Breast epithelium (tissue), 4 donors: ENCODE data around the gene TMEM14B. TPM values are rescaled to one million over a fixed set of nuclear protein-coding genes. Genes with fewer than 3 reads are reported as not detected.

Experiments used
- DNase-seq, 2 donors: peaks; one replicate each; pipeline ENCODE4 v3.0.0-alpha.2; 2019; ENCODE audit warnings: low spot score in 2 of 2
- H3K27ac ChIP-seq, 2 donors: fragments of 200-600 bp; sonication (generic) in 1 of 2; one replicate each; pipeline ENCODE4 v1.5.1; 2016 to 2019; ENCODE audit warnings: mild to moderate bottlenecking in 1 of 2
- H3K27me3 ChIP-seq, 2 donors: fragments of 200-600 bp; sonication (generic) in 1 of 2; one replicate each; pipeline versions ENCODE4 v1.5.1 to v1.6.0; 2017 to 2019; ENCODE audit warnings: control low read depth in 1 of 2, mild to moderate bottlenecking in 1 of 2
- H3K36me3 ChIP-seq: fragments of 200-600 bp; one replicate; pipeline ENCODE4 v1.5.1; 2019
- H3K4me1 ChIP-seq, 2 donors: fragments of 200-600 bp; sonication (generic); one replicate each; pipeline ENCODE4 v1.5.1; 2016 to 2019; ENCODE audit warnings: control low read depth in 1 of 2
- H3K4me3 ChIP-seq, 3 donors: fragments of 200-600 bp; sonication (generic); 1 replicate in 2 of 3; 2 replicates in 1 of 3; pipeline ENCODE4 v1.5.1; 2016 to 2019; ENCODE audit warnings: mild to moderate bottlenecking in 3 of 3, moderate library complexity in 2 of 3
- H3K9me3 ChIP-seq, 2 donors: fragments of 200-600 bp; sonication (generic) in 1 of 2; one replicate each; pipeline ENCODE4 v1.5.1; 2016 to 2019; ENCODE audit warnings: control low read depth in 1 of 2
- POLR2A ChIP-seq: fragments of 450-650 bp; IDR thresholded peaks from one replicate; pipeline ENCODE4 v1.6.1; 2016; ENCODE audit warnings: antibody characterized with exemption, mild to moderate bottlenecking, moderate library complexity
- POLR2AphosphoS5 ChIP-seq, 3 donors: sonication (generic); formaldehyde crosslinking; IDR thresholded peaks; one replicate each; pipeline ENCODE4 v1.6.1; 2017; ENCODE audit warnings: antibody characterized with exemption in 3 of 3
- intact Hi-C: fragments of 100-400 bp; cut with DNase I; formaldehyde crosslinking; loops from one replicate; pipeline ENCODE4 v1.15.1; 2023; ENCODE audit warnings: low total_unique reads
- total RNA-seq, 3 donors: library from RNA; depleted of rRNA; stranded (reverse); fragments of >200 nt; gene quantifications; one replicate each; pipeline ENCODE4 v1.1.0, GENCODE V29; 2016
- TF ChIP-seq, protein P1 (sequence below), 3 donors: fragments of 450-650 bp; IDR thresholded peaks; one replicate each; pipeline ENCODE4 v1.5.1; 2016 to 2017; ENCODE audit warnings: antibody characterized with exemption in 3 of 3, mild to moderate bottlenecking in 3 of 3, moderate library complexity in 3 of 3

Gene TMEM14B
- total RNA-seq, 3 donors from 2014 or later, result 65.7 to 102 (median 76.4) TPM

DNA sequence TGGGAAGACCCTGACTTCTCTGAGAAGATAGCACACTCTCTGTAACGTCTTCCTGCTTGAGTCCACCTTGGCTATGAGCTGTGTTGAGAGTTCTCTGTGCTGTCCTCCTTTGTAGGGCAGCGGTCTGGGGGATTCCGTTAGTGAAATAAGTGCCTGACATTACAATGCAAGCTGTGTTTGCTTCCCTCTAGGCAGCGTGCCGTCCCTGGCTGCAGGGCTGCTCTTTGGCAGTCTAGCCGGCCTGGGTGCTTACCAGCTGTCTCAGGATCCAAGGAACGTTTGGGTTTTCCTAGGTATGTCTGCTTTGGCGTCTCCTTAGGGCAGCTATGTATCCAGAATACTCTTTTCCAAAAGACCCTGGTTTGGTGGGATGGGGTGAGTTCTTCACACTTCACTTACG lies 21.9 kb upstream of the TMEM14B start:
- intact Hi-C loops, result no loop called here
- Histone ChIP-seq H3K27ac (no peak overlapping the region), H3K27me3 (no peaks in the 10 kb centered on the region), H3K4me3 (no peak overlapping the region), H3K36me3 (no peaks in the 10 kb centered on the region), H3K4me1 (peaks cover 10 to 19% of the 10 kb centered on the region in 2 donors), H3K9me3 (no peaks in the 10 kb centered on the region)
- TF ChIP-seq POLR2A, result no peak
- TF ChIP-seq POLR2AphosphoS5 (IDR thresholded peaks at IDR 0.05), result no peak
- TF ChIP-seq, protein P1, sequence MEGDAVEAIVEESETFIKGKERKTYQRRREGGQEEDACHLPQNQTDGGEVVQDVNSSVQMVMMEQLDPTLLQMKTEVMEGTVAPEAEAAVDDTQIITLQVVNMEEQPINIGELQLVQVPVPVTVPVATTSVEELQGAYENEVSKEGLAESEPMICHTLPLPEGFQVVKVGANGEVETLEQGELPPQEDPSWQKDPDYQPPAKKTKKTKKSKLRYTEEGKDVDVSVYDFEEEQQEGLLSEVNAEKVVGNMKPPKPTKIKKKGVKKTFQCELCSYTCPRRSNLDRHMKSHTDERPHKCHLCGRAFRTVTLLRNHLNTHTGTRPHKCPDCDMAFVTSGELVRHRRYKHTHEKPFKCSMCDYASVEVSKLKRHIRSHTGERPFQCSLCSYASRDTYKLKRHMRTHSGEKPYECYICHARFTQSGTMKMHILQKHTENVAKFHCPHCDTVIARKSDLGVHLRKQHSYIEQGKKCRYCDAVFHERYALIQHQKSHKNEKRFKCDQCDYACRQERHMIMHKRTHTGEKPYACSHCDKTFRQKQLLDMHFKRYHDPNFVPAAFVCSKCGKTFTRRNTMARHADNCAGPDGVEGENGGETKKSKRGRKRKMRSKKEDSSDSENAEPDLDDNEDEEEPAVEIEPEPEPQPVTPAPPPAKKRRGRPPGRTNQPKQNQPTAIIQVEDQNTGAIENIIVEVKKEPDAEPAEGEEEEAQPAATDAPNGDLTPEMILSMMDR (IDR thresholded peaks at IDR 0.05), result no peak
- DNase-seq, result no peak

DNA sequence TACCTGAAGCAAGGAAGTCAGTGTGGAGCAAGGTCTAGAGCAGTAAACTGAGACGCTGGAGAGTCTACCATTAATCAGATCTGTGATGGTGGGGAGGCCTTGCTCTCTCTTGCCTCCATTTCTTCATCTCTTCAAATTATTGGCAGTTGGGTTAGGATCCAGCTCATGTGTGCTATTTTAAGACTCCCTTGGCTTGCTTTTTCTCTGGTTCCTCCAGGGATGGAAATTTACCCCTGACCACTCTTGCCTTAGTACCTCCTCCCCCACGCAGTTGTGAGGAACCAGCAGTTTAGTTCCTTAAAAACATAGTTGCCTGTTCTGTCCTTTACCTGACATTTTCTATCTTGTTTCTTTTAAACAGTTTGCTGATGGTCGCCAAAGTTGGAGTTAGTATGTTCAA lies 17.4 kb upstream of the TMEM14B start:
- H3K27me3 ChIP-seq, result no peaks in the 10 kb centered on the region
- TF ChIP-seq POLR2AphosphoS5 (IDR thresholded peaks at IDR 0.05), result no peak
- TF ChIP-seq, protein P1 (IDR thresholded peaks at IDR 0.05), result no peak
- TF ChIP-seq POLR2A, result no peak
- peaks cover 0 to 9% of the 10 kb centered on the region in 2 donors for H3K4me1 ChIP-seq
- DNase-seq, result no peak
- H3K27ac ChIP-seq, result no peak overlapping the region
- H3K36me3 ChIP-seq, result no peaks in the 10 kb centered on the region
- no peaks in the 10 kb centered on the region for H3K9me3 ChIP-seq
- intact Hi-C loops, result no loop called here
- no peak overlapping the region for H3K4me3 ChIP-seq

DNA sequence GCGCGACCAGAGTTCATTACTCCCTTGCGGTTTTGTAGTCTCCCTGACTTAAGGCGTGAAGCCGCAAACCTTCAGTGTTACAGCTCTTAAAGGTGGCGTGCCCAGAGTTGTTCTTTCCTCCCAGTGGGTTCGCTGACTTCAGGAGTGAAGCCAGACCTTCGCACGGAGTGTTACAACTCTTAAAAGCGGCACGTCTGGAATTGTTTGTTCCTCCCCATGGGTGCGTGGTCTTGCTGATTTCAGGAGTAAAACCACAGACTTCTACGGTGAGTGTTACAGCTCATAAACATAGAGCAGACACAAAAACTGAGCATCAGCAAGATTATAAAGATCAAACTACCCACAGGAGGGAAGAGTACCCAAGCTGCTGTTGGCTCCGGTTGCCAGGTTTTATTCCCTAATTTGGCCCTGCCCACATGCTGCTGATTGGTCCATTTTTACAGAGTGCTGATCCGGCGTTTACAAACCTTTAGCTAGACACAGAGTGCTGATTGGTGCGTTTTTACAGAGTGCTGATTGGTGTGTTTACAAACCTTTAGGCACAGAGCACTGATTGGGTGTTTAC lies 14.4 kb upstream of the TMEM14B start:
- H3K4me3 ChIP-seq, result no peak overlapping the region
- no peak overlapping the region for H3K27ac ChIP-seq

DNA sequence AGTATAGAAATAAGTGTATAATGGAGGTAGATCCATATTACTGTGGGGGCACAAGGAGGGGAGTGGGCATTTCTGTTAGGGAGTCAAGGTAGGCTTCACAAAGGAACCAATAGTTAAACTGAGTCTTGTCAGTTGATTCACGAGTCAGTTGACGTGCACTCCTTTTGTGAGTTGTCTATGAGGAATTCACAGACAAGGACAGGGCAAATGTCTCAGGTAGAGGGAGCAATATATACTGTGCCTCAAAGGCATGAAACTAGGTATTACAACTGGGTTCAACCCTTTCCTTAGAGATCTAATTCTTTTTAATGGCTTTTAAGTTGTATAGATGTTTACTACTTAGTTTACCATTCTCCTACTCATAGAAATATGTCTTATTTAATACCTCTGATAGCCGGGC lies 13.7 kb upstream of the TMEM14B start:
- Histone ChIP-seq H3K4me3 (no peak overlapping the region), H3K27me3 (no peaks in the 10 kb centered on the region), H3K4me1 (no peaks in the 10 kb centered on the region), H3K9me3 (no peaks in the 10 kb centered on the region), H3K27ac (no peak overlapping the region), H3K36me3 (no peaks in the 10 kb centered on the region)
- DNase-seq, result no peak
- intact Hi-C loops, result no loop called here
- TF ChIP-seq POLR2AphosphoS5 (IDR thresholded peaks at IDR 0.05) (no peak), POLR2A (no peak)
- TF ChIP-seq, protein P1 (IDR thresholded peaks at IDR 0.05), result no peak

More for the DNA sequence above, 14.4 kb upstream of the TMEM14B start:
- no peaks in the 10 kb centered on the region for H3K27me3 ChIP-seq
- no peaks in the 10 kb centered on the region for H3K36me3 ChIP-seq
- intact Hi-C loops, result no loop called here
- H3K9me3 ChIP-seq, result no peaks in the 10 kb centered on the region
- no peak for DNase-seq
- TF ChIP-seq POLR2AphosphoS5 (IDR thresholded peaks at IDR 0.05), result no peak
- TF ChIP-seq, protein P1 (IDR thresholded peaks at IDR 0.05), result no peak
- H3K4me1 ChIP-seq, result no peaks in the 10 kb centered on the region

DNA sequence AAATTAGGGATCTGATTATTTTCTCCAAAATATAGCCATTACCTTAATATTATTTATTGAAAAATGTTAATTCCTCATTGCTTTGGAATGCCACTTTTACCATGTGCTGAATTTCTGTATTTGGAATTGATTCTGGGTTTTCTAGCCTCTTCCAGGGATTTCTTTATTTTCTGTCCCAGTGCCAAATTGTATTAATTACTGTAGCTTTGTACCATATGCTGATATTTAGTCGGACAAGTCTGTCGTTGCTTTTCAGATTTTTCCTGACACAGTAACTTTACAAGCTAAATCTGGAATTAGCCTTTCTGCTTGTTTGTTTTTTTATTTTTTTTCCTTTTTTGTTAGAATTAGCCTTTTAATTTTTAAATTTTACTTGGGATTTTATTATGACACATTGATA lies 10.9 kb upstream of the TMEM14B start:
- intact Hi-C loops, result no loop called here
- TF ChIP-seq POLR2AphosphoS5 (IDR thresholded peaks at IDR 0.05), result no peak
- no peak for TF ChIP-seq POLR2A
- TF ChIP-seq, protein P1 (IDR thresholded peaks at IDR 0.05), result no peak
- H3K27me3 ChIP-seq, result no peaks in the 10 kb centered on the region

More for the DNA sequence above, 10.9 kb upstream of the TMEM14B start:
- Histone ChIP-seq H3K4me1 (no peaks in the 10 kb centered on the region), H3K36me3 (no peaks in the 10 kb centered on the region), H3K4me3 (no peak overlapping the region), H3K9me3 (no peaks in the 10 kb centered on the region), H3K27ac (no peak overlapping the region)
- DNase-seq, result no peak
